Astrocyte (in vitro differentiated cells and primary cell): ENCODE data around the gene MLLT10. TPM values are rescaled to one million over a fixed set of nuclear protein-coding genes. Genes with fewer than 3 reads are reported as not detected.

Experiments
- DNase-seq: peaks from one replicate; pipeline ENCODE4 v3.0.0-alpha.2; 2010; ENCODE audit warnings: low read depth
- FAIRE-seq: peaks from 2 replicates; lab custom pipeline; 2011; peaks lifted over from hg19 to GRCh38; lab: Jason Lieb, UNC
- H2AFZ ChIP-seq: 2 replicates; pipeline ENCODE4 v1.6.0; 2012; ENCODE audit warnings: low read depth, low read length, inconsistent platforms
- H3K27ac ChIP-seq: 2 replicates; pipeline ENCODE4 v1.5.1; 2011; ENCODE audit warnings: low read depth, low read length, inconsistent platforms
- H3K27me3 ChIP-seq: 2 replicates; pipeline ENCODE4 v1.6.0; 2011; ENCODE audit warnings: low read length, inconsistent platforms; ENCODE audit not compliant: insufficient read depth
- H3K36me3 ChIP-seq: 2 replicates; pipeline ENCODE4 v1.5.1; 2011; ENCODE audit warnings: low read length, inconsistent platforms; ENCODE audit not compliant: insufficient read depth
- H3K4me1 ChIP-seq: 2 replicates; pipeline ENCODE4 v1.5.1; 2011; ENCODE audit warnings: low read length, inconsistent platforms; ENCODE audit not compliant: insufficient read depth
- H3K4me2 ChIP-seq: 2 replicates; pipeline ENCODE4 v1.6.0; 2012; ENCODE audit warnings: low read length, inconsistent platforms
- H3K4me3 ChIP-seq: 2 replicates; pipeline ENCODE4 v1.5.1; 2011; ENCODE audit warnings: low read depth, mild to moderate bottlenecking, low read length, inconsistent platforms; ENCODE audit not compliant: insufficient read depth
- H3K79me2 ChIP-seq: 2 replicates; pipeline ENCODE4 v1.6.0; 2012; ENCODE audit warnings: mild to moderate bottlenecking, low read length, inconsistent platforms; ENCODE audit not compliant: insufficient read depth
- H3K9ac ChIP-seq: 2 replicates; pipeline ENCODE4 v1.6.0; 2012; ENCODE audit warnings: mild to moderate bottlenecking, low read length, inconsistent platforms
- H3K9me3 ChIP-seq: 2 replicates; pipeline ENCODE4 v1.5.1; 2012; ENCODE audit warnings: low read depth, mild to moderate bottlenecking, low read length, inconsistent platforms; ENCODE audit not compliant: insufficient read depth
- H4K20me1 ChIP-seq: 2 replicates; pipeline ENCODE4 v1.6.0; 2012; ENCODE audit warnings: low read length, inconsistent platforms; ENCODE audit not compliant: insufficient read depth
- H3K27ac Mint-ChIP-seq: one replicate; pipeline ENCODE4 v1.8.0; 2021; ENCODE audit warnings: mild to moderate bottlenecking, mixed read lengths; ENCODE audit not compliant: unreplicated experiment
- H3K27me3 Mint-ChIP-seq: one replicate; pipeline ENCODE4 v1.8.0; 2021; ENCODE audit warnings: low read depth, mixed read lengths; ENCODE audit not compliant: unreplicated experiment
- H3K36me3 Mint-ChIP-seq: one replicate; pipeline ENCODE4 v1.8.0; 2021; ENCODE audit warnings: low read depth, mixed read lengths; ENCODE audit not compliant: unreplicated experiment
- H3K4me1 Mint-ChIP-seq: one replicate; pipeline ENCODE4 v1.8.0; 2021; ENCODE audit warnings: low read depth, mixed read lengths; ENCODE audit not compliant: unreplicated experiment
- H3K4me3 Mint-ChIP-seq: one replicate; pipeline ENCODE4 v1.8.0; 2021; ENCODE audit warnings: mild to moderate bottlenecking, moderate library complexity, mixed read lengths; ENCODE audit not compliant: unreplicated experiment
- H3K9me3 Mint-ChIP-seq: one replicate; pipeline ENCODE4 v1.8.0; 2021; ENCODE audit warnings: mild to moderate bottlenecking, mixed read lengths; ENCODE audit not compliant: unreplicated experiment
- EZH2 ChIP-seq: IDR thresholded peaks from 2 replicates; pipeline ENCODE4 v1.6.1; 2012; ENCODE audit warnings: mild to moderate bottlenecking, low read length, inconsistent platforms; ENCODE audit not compliant: insufficient read depth
- total RNA-seq: library from RNA; stranded (reverse); gene quantifications from 2 replicates; pipeline ENCODE4 v1.2.1, GENCODE V29; 2021
- TF ChIP-seq, protein P1 (sequence below): IDR thresholded peaks from 2 replicates; pipeline ENCODE4 v1.5.1; 2011; ENCODE audit warnings: low read depth, mild to moderate bottlenecking, inconsistent platforms, low read length, moderate library complexity; ENCODE audit not compliant: insufficient read depth

Gene MLLT10
- total RNA-seq, 1 donor from 2014 or later = 46.9 TPM

DNA sequence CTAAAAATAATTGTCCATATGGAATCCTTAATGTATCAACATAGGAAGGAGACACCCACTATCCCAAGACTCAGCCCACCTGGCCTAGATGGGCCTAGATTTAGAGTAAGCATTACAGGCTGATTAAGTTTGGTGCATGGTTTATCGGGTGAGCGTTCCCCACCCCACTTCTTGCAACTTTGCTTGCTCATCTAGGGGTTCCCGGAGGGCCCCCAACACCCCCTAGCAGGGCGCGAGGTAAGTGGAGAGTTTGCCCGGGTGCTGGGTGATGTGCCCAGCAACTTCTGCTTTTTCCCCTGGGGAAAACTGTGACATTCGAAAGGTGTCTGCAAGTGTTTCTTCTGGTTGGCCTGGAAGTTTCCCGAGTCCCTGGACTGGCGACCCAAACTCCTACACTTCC is 40.2 kb upstream of the MLLT10 start:
- Histone ChIP-seq H3K36me3 (no peaks in the 10 kb centered on the region), H3K9ac (no peak overlapping the region), H3K4me2 (peak overlapping the region; percentile 97), H3K27ac (no peak overlapping the region), H3K9me3 (no peaks in the 10 kb centered on the region), H2AFZ (peak overlapping the region; percentile 88), H3K27me3 (peaks cover under 1% of the 10 kb centered on the region), H3K79me2 (no peaks in the 10 kb centered on the region), H3K4me3 (no peak overlapping the region), H4K20me1 (no peaks in the 10 kb centered on the region), H3K4me1 (peaks cover 3% of the 10 kb centered on the region)
- no peak for FAIRE-seq
- peak overlapping the region; percentile 81 for H3K27ac Mint-ChIP-seq
- H3K36me3 Mint-ChIP-seq = peaks cover 4% of the 10 kb centered on the region
- no peaks in the 10 kb centered on the region for H3K27me3 Mint-ChIP-seq
- DNase-seq = no peak
- no peaks in the 10 kb centered on the region for H3K9me3 Mint-ChIP-seq
- TF ChIP-seq EZH2 = no peak
- TF ChIP-seq, protein P1, sequence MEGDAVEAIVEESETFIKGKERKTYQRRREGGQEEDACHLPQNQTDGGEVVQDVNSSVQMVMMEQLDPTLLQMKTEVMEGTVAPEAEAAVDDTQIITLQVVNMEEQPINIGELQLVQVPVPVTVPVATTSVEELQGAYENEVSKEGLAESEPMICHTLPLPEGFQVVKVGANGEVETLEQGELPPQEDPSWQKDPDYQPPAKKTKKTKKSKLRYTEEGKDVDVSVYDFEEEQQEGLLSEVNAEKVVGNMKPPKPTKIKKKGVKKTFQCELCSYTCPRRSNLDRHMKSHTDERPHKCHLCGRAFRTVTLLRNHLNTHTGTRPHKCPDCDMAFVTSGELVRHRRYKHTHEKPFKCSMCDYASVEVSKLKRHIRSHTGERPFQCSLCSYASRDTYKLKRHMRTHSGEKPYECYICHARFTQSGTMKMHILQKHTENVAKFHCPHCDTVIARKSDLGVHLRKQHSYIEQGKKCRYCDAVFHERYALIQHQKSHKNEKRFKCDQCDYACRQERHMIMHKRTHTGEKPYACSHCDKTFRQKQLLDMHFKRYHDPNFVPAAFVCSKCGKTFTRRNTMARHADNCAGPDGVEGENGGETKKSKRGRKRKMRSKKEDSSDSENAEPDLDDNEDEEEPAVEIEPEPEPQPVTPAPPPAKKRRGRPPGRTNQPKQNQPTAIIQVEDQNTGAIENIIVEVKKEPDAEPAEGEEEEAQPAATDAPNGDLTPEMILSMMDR = no peak
- peaks cover 26% of the 10 kb centered on the region for H3K4me1 Mint-ChIP-seq
- H3K4me3 Mint-ChIP-seq = peak overlapping the region; percentile 82

DNA sequence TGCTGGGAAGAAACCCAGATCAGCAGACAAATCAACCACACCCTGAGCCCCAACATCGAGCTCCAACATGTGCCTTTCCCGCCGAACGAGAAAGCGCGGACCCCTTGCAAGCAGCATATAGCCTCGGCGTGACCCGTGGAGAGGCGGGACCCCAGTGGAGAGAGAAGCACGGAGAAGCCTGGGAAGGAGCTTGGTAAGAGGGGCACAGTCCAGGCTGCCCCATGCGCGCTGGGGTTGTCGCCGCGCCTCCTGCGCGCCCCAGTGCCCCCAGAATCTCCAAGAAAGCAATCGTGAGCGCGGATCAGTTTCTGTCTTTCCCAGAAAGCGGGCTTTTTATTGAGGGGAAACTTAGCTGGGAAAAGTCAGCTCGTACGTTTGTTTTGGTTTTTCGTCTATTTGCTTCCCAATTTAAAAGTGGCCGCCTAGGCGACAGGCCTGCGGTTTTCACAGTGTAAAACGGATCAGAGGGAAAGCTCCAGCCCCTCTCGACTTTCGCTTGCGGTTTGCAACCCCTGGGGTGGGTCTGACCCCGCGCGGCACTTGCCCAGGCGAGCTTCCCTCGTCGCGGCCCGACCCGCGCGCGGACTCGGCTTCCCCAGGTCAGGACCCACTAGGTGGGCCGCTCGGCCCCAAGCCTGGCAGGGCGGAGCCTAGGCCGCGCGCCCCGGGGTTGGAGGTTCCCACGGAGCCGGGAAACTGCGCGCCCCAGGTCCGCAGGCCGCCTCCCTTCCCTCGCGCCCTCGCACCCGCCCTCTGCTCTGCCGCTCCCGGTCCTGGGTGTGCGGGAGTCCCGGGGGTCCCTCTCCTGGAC is 39.6 kb upstream of the MLLT10 start:
- H3K79me2 ChIP-seq = no peaks in the 10 kb centered on the region
- FAIRE-seq = no peak
- H3K27ac ChIP-seq = no peak overlapping the region
- Mint-ChIP-seq H3K4me3 (peak overlapping the region; percentile 95), H3K27me3 (peaks cover 3% of the 10 kb centered on the region), H3K27ac (peak overlapping the region; percentile 81), H3K4me1 (peaks cover 30% of the 10 kb centered on the region), H3K36me3 (peaks cover 4% of the 10 kb centered on the region), H3K9me3 (no peaks in the 10 kb centered on the region)
- DNase-seq = no peak
- H4K20me1 ChIP-seq = no peaks in the 10 kb centered on the region
- H3K4me2 ChIP-seq = peak overlapping the region; percentile 97
- peak overlapping the region; percentile 81 for H3K9ac ChIP-seq
- H3K9me3 ChIP-seq = no peaks in the 10 kb centered on the region
- H3K4me3 ChIP-seq = peak overlapping the region; percentile 84
- TF ChIP-seq, protein P1 = no peak
- TF ChIP-seq EZH2 = no peak
- peaks cover 3% of the 10 kb centered on the region for H3K4me1 ChIP-seq
- H3K27me3 ChIP-seq = peaks cover 3% of the 10 kb centered on the region
- H3K36me3 ChIP-seq = no peaks in the 10 kb centered on the region
- H2AFZ ChIP-seq = peak overlapping the region; percentile 88
